Measurements from ENCODE around the gene LOXL3.

GRCh38 chr2:74571058-74571457 is 17.3 kb upstream of the LOXL3 start:
- TF ChIP-seq RXRA (IDR thresholded peaks at IDR 0.05; ENCODE audit: borderline replicate concordance, low read depth) (no peak), JUND (IDR thresholded peaks at IDR 0.05) (no peak), TCF12 (IDR thresholded peaks at IDR 0.05) (no peak), SMC3 (IDR thresholded peaks at IDR 0.05; ENCODE audit: low read depth, low read length) (no peak), NFIC (IDR thresholded peaks at IDR 0.05; ENCODE audit: borderline replicate concordance) (no peak), TAF1 (IDR thresholded peaks at IDR 0.05; ENCODE audit: borderline replicate concordance, low read depth, low read length) (no peak), POLR2AphosphoS5 (IDR thresholded peaks at IDR 0.05; ENCODE audit: low read depth, low read length) (no peak), IRF3 (IDR thresholded peaks at IDR 0.05; ENCODE audit: low read depth, low read length) (no peak), RCOR1 (IDR thresholded peaks at IDR 0.05; ENCODE audit: low read length) (no peak)
- TF ChIP-seq, protein P1, sequence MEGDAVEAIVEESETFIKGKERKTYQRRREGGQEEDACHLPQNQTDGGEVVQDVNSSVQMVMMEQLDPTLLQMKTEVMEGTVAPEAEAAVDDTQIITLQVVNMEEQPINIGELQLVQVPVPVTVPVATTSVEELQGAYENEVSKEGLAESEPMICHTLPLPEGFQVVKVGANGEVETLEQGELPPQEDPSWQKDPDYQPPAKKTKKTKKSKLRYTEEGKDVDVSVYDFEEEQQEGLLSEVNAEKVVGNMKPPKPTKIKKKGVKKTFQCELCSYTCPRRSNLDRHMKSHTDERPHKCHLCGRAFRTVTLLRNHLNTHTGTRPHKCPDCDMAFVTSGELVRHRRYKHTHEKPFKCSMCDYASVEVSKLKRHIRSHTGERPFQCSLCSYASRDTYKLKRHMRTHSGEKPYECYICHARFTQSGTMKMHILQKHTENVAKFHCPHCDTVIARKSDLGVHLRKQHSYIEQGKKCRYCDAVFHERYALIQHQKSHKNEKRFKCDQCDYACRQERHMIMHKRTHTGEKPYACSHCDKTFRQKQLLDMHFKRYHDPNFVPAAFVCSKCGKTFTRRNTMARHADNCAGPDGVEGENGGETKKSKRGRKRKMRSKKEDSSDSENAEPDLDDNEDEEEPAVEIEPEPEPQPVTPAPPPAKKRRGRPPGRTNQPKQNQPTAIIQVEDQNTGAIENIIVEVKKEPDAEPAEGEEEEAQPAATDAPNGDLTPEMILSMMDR (IDR thresholded peaks at IDR 0.05) = no peak
- TF ChIP-seq, protein P2, sequence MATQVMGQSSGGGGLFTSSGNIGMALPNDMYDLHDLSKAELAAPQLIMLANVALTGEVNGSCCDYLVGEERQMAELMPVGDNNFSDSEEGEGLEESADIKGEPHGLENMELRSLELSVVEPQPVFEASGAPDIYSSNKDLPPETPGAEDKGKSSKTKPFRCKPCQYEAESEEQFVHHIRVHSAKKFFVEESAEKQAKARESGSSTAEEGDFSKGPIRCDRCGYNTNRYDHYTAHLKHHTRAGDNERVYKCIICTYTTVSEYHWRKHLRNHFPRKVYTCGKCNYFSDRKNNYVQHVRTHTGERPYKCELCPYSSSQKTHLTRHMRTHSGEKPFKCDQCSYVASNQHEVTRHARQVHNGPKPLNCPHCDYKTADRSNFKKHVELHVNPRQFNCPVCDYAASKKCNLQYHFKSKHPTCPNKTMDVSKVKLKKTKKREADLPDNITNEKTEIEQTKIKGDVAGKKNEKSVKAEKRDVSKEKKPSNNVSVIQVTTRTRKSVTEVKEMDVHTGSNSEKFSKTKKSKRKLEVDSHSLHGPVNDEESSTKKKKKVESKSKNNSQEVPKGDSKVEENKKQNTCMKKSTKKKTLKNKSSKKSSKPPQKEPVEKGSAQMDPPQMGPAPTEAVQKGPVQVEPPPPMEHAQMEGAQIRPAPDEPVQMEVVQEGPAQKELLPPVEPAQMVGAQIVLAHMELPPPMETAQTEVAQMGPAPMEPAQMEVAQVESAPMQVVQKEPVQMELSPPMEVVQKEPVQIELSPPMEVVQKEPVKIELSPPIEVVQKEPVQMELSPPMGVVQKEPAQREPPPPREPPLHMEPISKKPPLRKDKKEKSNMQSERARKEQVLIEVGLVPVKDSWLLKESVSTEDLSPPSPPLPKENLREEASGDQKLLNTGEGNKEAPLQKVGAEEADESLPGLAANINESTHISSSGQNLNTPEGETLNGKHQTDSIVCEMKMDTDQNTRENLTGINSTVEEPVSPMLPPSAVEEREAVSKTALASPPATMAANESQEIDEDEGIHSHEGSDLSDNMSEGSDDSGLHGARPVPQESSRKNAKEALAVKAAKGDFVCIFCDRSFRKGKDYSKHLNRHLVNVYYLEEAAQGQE (IDR thresholded peaks at IDR 0.05; ENCODE audit: low read depth, low read length) = no peak
